Measurements from ENCODE around the gene UBASH3A. TPM values are rescaled to one million over a fixed set of nuclear protein-coding genes. Genes with fewer than 3 reads are reported as not detected.
"Not testable (repeated sequence)": the region's sequence is repeated elsewhere in the genome, so short reads cannot be mapped to it uniquely, and the experiment has no call there.

UBASH3A gene
- total RNA-seq, 2 donors from 2014 or later = 0.12 TPM; not detected in 1

DNA sequence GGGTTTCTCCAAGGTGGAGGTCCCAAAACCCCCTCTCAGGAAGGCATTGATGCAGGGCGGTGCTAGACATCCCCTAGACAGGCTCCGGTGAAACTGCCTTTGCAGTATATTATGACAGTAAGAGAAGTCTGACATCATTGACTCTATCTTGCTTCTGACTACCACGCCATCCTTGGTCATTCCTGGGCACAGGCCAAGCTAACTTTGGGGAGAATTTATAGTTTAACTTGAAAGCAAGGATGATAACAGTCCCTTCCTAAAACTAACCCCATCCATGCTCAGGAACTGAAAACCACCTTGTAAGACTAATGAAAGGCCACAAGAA is 62.1 kb downstream of the UBASH3A start:
- DNase-seq (ENCODE audit: low spot score) = no peak
- TF ChIP-seq CTCF (IDR thresholded peaks at IDR 0.05) = no peak
- no peaks in the 10 kb centered on the region for H3K4me1 ChIP-seq
- H3K9me3 ChIP-seq = no peaks in the 10 kb centered on the region
- H3K27ac ChIP-seq = no peak overlapping the region
- H3K36me3 ChIP-seq = no peaks in the 10 kb centered on the region
- no peak overlapping the region for H3K4me3 ChIP-seq
- no peaks in the 10 kb centered on the region for H3K27me3 ChIP-seq

- Histone ChIP-seq H3K27ac (no peak overlapping the region), H3K9me3 (no peaks in the 10 kb centered on the region), H3K4me3 (peak overlapping the region in 1 of 2 donors; percentile 4), H3K4me1 (no peaks in the 10 kb centered on the region), H3K36me3 (no peaks in the 10 kb centered on the region), H3K27me3 (no peaks in the 10 kb centered on the region)
- no peak for DNase-seq (ENCODE audit: low spot score)
- no peak for TF ChIP-seq CTCF (IDR thresholded peaks at IDR 0.05)
Observed at GRCh38 chr21:42466700-42467099, 63.0 kb downstream of the UBASH3A start.

DNA sequence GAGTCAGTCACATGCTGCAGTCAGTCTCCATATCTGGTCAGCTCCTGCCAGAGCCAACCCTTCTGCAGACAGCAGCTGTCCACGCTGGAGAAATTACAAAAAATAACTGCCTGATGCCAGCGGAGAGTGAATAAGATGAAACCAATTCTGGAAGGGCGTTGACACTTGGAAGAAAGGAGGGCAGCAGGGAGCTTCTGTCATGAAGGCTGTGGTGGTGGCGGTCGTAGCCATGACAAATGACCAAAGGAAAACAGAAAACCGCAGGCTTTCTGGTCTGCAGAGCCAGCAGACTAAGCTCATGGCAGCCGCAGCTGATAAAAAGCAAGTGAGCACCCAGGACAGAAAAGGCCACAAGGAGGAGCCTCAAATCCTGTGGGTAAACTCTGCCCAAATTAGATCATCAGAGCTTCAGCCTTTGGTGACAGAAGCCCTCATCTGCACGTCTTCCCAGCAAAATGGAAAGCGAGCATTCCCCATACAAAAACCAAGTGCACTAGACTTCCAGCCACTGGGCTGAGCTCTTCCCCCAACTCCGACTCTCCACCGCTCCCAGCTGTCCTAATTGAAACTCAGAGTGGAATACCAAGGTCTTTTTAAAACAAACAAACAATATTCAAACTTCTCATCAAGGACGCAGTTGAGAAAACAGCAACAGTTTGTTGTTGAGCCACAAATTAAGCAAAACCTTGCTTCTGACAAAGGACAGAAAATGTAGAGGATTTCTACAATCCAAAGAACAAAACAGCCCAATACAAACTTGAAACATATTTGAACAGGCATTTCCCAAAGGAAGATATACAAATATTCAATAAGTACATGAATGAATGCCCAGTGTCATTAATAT is 63.7 kb downstream of the UBASH3A start:
- TF ChIP-seq CTCF (IDR thresholded peaks at IDR 0.05) = peak in 1 of 2 donors; percentile 51
- no peaks in the 10 kb centered on the region for H3K27me3 ChIP-seq
- H3K9me3 ChIP-seq = no peaks in the 10 kb centered on the region
- no peaks in the 10 kb centered on the region for H3K36me3 ChIP-seq
- no peak for DNase-seq (ENCODE audit: low spot score)
- no peaks in the 10 kb centered on the region for H3K4me1 ChIP-seq
- H3K4me3 ChIP-seq = peak overlapping the region in 1 of 2 donors; percentile 4
- no peak overlapping the region for H3K27ac ChIP-seq

GRCh38 chr21:42468491-42469131 is 64.9 kb downstream of the UBASH3A start:
- no peak overlapping the region for H3K4me3 ChIP-seq
- no peaks in the 10 kb centered on the region for H3K9me3 ChIP-seq
- H3K27me3 ChIP-seq = no peaks in the 10 kb centered on the region
- no peaks in the 10 kb centered on the region for H3K36me3 ChIP-seq
- TF ChIP-seq CTCF (IDR thresholded peaks at IDR 0.05) = no peak
- DNase-seq (ENCODE audit: low spot score) = no peak
- H3K4me1 ChIP-seq = no peaks in the 10 kb centered on the region
- H3K27ac ChIP-seq = no peak overlapping the region

DNA sequence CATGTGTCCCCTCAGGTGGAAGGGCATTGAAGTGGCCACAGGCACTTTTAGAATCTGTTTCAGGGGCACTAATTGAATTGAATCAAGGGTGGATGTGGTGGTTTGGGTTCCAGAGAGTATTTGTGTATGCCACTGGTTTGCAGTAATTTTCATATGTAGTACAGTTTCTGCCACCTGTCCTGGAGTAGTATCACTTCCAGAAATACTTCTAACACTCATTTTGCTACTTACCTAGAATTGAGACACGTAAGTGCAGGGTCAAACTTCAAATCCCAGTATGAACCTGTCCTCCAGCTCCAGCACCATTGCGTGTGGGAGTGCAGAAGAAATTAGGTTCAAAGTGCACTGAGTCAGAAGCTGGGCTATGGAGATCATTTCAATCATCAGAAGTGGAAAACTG is 65.6 kb downstream of the UBASH3A start:
- no peak for TF ChIP-seq CTCF (IDR thresholded peaks at IDR 0.05)
- no peaks in the 10 kb centered on the region for H3K36me3 ChIP-seq
- H3K27ac ChIP-seq = no peak overlapping the region
- H3K4me3 ChIP-seq = no peak overlapping the region
- H3K4me1 ChIP-seq = no peaks in the 10 kb centered on the region
- no peaks in the 10 kb centered on the region for H3K27me3 ChIP-seq
- DNase-seq (ENCODE audit: low spot score) = no peak
- H3K9me3 ChIP-seq = no peaks in the 10 kb centered on the region

DNA sequence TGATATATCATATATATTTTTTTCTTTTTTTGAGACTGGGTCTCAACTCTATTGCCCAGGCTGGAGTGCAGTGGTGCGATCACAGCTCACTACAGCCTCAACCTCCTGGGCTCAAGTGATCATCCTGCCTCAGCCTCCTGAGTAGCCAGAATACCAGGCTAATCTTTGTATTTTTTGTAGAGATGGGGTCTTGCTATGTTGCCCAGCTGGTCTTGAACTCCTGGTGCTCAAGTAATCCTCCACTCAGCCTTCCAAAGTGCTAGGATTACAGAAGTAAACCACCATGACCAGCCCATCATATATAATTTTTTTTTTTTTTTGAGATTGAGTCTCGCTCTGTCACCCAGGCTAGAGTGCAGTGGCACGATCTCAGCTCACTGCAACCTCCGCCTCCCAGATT is 66.0 kb downstream of the UBASH3A start:
- not testable (repeated sequence) for H3K9me3 ChIP-seq; H3K27me3 ChIP-seq; H3K27ac ChIP-seq; H3K4me3 ChIP-seq; DNase-seq (ENCODE audit: low spot score); H3K4me1 ChIP-seq; H3K36me3 ChIP-seq

Data from right atrium auricular region (tissue), 2 donors.